Adipose tissue (tissue), 3 donors: Measurements from ENCODE around the gene HLCS. TPM values are rescaled to one million over a fixed set of nuclear protein-coding genes. Genes with fewer than 3 reads are reported as not detected.

ENCODE experiments used
- H3K27ac ChIP-seq: one replicate; pipeline ENCODE4 v1.5.1; 2013; ENCODE audit warnings: low read depth, low read length
- WGBS, 3 donors: extraction: QIAGEN DNeasy Blood & Tissue Kit; methylation state at CpG; one replicate each; pipeline ENCODE4 v1.1.7; 2013; 5-methylcytosine and 5-hydroxymethylcytosine counted together
- polyA plus RNA-seq, 3 donors: library from polyadenylated mRNA; stranded (reverse); fragments of 200-250 nt; gene quantifications; one replicate each; pipeline ENCODE4 v1.2.3, GENCODE V29; 2013
- donor health status: healthy with polysubstance abuse.
- donor health status: Bipolar disorder and iron deficiency.
- donor health status: healthy.

The HLCS gene
- polyA plus RNA-seq, 3 donors = 6.0 to 7.8 (median 7.3) TPM

GRCh38 chr21:36927719-36928117 is 38.8 kb downstream of the HLCS start:
- no peak overlapping the region for H3K27ac ChIP-seq
- WGBS, 3 donors = 15 to 22% (median 17%) methylated on average over 4 of the region's 4 CpGs

- 67 to 85% (median 80%) methylated on average over 17 of the region's 17 CpGs for WGBS, 3 donors
- H3K27ac ChIP-seq = no peak overlapping the region
Measured at GRCh38 chr21:36926989-36927718, 39.3 kb downstream of the HLCS start.

- 76 to 82% (median 80%) methylated on average over 14 of the region's 14 CpGs for WGBS, 3 donors
Measured at GRCh38 chr21:36923270-36923669, 43.2 kb downstream of the HLCS start.

GRCh38 chr21:36922861-36923260 is 43.6 kb downstream of the HLCS start:
- whole genome bisulfite sequencing, 3 donors = 87 to 91% (median 91%) methylated on average over 18 of the region's 18 CpGs
- H3K27ac ChIP-seq = no peak overlapping the region

More at GRCh38 chr21:36923270-36923669, 43.2 kb downstream of the HLCS start:
- H3K27ac ChIP-seq = no peak overlapping the region

- no peak overlapping the region for H3K27ac ChIP-seq
- WGBS, 3 donors = 22 to 87% (median 81%) methylated on average over 4 of the region's 4 CpGs
Measured at GRCh38 chr21:36918291-36918690, 48.2 kb downstream of the HLCS start.

- no peak overlapping the region for H3K27ac ChIP-seq
Measured at GRCh38 chr21:36917471-36918158, 48.9 kb downstream of the HLCS start.

GRCh38 chr21:36916718-36917117 is 49.8 kb downstream of the HLCS start:
- 84 to 90% (median 88%) methylated on average over 3 of the region's 3 CpGs for WGBS, 3 donors
- H3K27ac ChIP-seq = no peak overlapping the region

More at GRCh38 chr21:36917471-36918158, 48.9 kb downstream of the HLCS start:
- 24 to 69% (median 69%) methylated on average over 8 of the region's 8 CpGs for WGBS, 3 donors

- 57 to 91% (median 84%) methylated on average over 8 of the region's 8 CpGs for WGBS, 3 donors
- no peak overlapping the region for H3K27ac ChIP-seq
Measured at GRCh38 chr21:36915696-36916245, 50.7 kb downstream of the HLCS start.

GRCh38 chr21:36915014-36915695 is 51.3 kb downstream of the HLCS start:
- 69 to 96% (median 94%) methylated on average over 17 of the region's 17 CpGs for WGBS, 3 donors

GRCh38 chr21:36914244-36915013 is 52.0 kb downstream of the HLCS start:
- H3K27ac ChIP-seq = no peak overlapping the region
- 91 to 95% (median 93%) methylated on average over 18 of the region's 18 CpGs for WGBS, 3 donors

More at GRCh38 chr21:36915014-36915695, 51.3 kb downstream of the HLCS start:
- no peak overlapping the region for H3K27ac ChIP-seq

- H3K27ac ChIP-seq = no peak overlapping the region
- WGBS, 3 donors = 97 to 98% (median 98%) methylated on average over 8 of the region's 8 CpGs
Measured at GRCh38 chr21:36913247-36914169, 53.0 kb downstream of the HLCS start.

GRCh38 chr21:36910581-36911307 is 55.7 kb downstream of the HLCS start:
- 67 to 87% (median 71%) methylated on average over 17 of the region's 17 CpGs for WGBS, 3 donors
- H3K27ac ChIP-seq = no peak overlapping the region

- H3K27ac ChIP-seq = no peak overlapping the region
- WGBS, 3 donors = 86 to 96% (median 88%) methylated on average over 16 of the region's 16 CpGs
Measured at GRCh38 chr21:36909901-36910561, 56.4 kb downstream of the HLCS start.

- 82 to 92% (median 91%) methylated on average over 5 of the region's 5 CpGs for WGBS, 3 donors
- no peak overlapping the region for H3K27ac ChIP-seq
Measured at GRCh38 chr21:36909423-36909822, 57.0 kb downstream of the HLCS start.

GRCh38 chr21:36908260-36908908 is 58.1 kb downstream of the HLCS start:
- H3K27ac ChIP-seq = no peak overlapping the region
- WGBS, 3 donors = 69 to 96% (median 95%) methylated on average over 3 of the region's 3 CpGs
